Epithelial cell of proximal tubule (primary cell): ENCODE measurements around the gene CENPVL2. TPM values are rescaled to one million over a fixed set of nuclear protein-coding genes. Genes with fewer than 3 reads are reported as not detected.
"Not testable (repeated sequence)": the region's sequence is repeated elsewhere in the genome, so short reads cannot be mapped to it uniquely, and the experiment has no call there.

ENCODE experiments used
- DNase-seq: peaks from one replicate; pipeline ENCODE4 v3.0.0-alpha.2; 2011; ENCODE audit warnings: low read depth
- H3K4me3 ChIP-seq: 2 replicates; pipeline ENCODE4 v1.5.1; 2011; ENCODE audit warnings: low read depth, mild to moderate bottlenecking, low read length
- total RNA-seq: library from RNA; depleted of rRNA; stranded (reverse); fragments of >200 nt; gene quantifications from 2 replicates; pipeline ENCODE4 v1.2.3, GENCODE V29; 2015
- TF ChIP-seq, protein P1 (sequence below): conservative IDR thresholded peaks from 2 replicates; pipeline ENCODE4 v1.5.1; 2012; ENCODE audit warnings: low read depth, mild to moderate bottlenecking, low read length

CENPVL2 gene
- total RNA-seq, 1 donor from 2014 or later: not detected

DNA sequence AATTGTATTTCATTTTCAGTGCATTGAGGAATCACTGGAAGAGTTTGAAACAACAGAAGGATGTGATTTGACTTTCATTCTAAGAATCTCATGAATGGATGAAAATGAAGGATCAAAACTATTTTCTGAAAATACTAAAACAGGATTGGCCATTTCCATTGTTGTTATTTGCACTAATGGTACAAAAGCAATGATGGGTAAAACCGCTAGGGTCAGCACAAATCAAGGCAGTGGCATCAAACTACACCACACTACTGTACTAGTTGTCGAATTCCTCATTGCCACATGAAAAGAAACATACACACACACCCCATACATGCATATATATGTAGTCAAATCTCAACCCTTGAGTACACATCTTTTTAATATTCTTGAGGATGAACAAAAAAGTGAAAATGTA lies 39.3 kb downstream of the CENPVL2 start:
- no peak overlapping the region for H3K4me3 ChIP-seq
- DNase-seq: no peak
- TF ChIP-seq, protein P1, sequence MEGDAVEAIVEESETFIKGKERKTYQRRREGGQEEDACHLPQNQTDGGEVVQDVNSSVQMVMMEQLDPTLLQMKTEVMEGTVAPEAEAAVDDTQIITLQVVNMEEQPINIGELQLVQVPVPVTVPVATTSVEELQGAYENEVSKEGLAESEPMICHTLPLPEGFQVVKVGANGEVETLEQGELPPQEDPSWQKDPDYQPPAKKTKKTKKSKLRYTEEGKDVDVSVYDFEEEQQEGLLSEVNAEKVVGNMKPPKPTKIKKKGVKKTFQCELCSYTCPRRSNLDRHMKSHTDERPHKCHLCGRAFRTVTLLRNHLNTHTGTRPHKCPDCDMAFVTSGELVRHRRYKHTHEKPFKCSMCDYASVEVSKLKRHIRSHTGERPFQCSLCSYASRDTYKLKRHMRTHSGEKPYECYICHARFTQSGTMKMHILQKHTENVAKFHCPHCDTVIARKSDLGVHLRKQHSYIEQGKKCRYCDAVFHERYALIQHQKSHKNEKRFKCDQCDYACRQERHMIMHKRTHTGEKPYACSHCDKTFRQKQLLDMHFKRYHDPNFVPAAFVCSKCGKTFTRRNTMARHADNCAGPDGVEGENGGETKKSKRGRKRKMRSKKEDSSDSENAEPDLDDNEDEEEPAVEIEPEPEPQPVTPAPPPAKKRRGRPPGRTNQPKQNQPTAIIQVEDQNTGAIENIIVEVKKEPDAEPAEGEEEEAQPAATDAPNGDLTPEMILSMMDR: no peak

DNA sequence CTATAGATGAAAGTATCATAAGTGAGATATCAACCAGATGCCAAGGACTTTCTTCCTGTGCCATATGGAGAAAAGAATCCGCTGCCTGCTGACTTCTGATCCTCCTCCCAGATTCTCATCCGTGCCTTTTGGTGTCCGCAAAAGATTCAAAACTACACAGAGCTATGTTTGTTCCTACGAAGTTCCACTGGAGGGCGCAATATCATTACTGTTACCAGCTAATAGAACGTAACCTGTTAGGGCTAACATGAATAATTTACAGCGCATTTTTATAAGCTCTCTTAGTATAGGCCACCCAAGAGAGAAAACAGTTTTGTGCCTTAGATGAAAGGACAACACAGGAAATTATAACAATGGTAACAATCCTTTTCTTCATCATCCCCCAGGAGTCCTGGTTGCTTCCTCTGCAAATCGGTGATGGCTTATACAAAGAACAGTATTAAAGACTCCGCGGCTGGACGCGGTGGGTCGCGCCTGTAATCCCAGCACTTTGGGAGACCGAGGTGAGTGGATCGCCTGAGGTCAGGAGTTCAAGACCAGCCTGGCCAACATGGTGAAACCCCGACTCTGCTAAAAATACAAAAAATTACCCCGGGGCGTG lies 41.1 kb downstream of the CENPVL2 start:
- TF ChIP-seq, protein P1: peak; percentile 56

DNA sequence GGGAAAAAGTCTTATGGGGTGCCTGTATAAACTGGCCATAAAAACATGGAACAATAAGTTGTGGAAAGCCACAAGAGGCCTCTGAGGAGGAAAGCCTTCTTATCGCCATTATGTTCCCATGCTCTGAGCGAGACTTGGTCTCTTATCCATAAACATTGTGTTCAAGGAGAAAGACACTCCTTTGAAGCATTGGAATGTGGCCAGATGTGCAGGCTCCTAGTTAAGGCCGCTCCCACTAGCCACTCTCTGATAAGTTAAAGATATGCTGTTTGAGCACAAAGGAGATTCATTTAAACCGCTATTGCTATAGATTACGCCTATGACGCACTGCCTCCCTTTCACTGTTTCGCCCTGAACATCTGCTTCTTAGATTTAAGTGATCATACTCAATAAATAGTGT lies 46.1 kb downstream of the CENPVL2 start:
- not testable (repeated sequence) for DNase-seq, H3K4me3 ChIP-seq

More for the DNA sequence above, 41.1 kb downstream of the CENPVL2 start:
- DNase-seq: peak; percentile 0
- no peak overlapping the region for H3K4me3 ChIP-seq

Other genes starting within 250 kb of the CENPVL2 start
- 5.5 and 11.9 TPM in 2 replicates for gene NUDT11, start 186.2 kb downstream of the CENPVL2 start, total RNA-seq
- 0.07 and 0.23 TPM in 2 replicates for gene CENPVL3, start 63.9 kb downstream of the CENPVL2 start, total RNA-seq
- gene CENPVL1, start 27.7 kb upstream of the CENPVL2 start, total RNA-seq: 0.07 TPM in 1 of 2 replicates, not detected in the other
- gene GSPT2, start 60.6 kb upstream of the CENPVL2 start, total RNA-seq: 4.5 and 6.4 TPM in 2 replicates
- gene MAGED1, start 210.8 kb upstream of the CENPVL2 start, total RNA-seq: 81.2 and 114 TPM in 2 replicates